NCI-H82 treated with DMSO at 0.1 percent for 48 hours (cell line): ENCODE measurements around the gene NECTIN2.
"Not testable (repeated sequence)": the region's sequence is repeated elsewhere in the genome, so short reads cannot be mapped to it uniquely, and the experiment has no call there.

Experiments
- DNase-seq: peaks from one replicate; lab custom pipeline; 2025; ENCODE audit not compliant: unreplicated experiment; lab: John Stamatoyannopoulos, UW

NECTIN2 gene

GRCh38 chr19:44816301-44816700 lies 29.8 kb upstream of the NECTIN2 start:
- peak; percentile 68 for DNase-seq

DNA sequence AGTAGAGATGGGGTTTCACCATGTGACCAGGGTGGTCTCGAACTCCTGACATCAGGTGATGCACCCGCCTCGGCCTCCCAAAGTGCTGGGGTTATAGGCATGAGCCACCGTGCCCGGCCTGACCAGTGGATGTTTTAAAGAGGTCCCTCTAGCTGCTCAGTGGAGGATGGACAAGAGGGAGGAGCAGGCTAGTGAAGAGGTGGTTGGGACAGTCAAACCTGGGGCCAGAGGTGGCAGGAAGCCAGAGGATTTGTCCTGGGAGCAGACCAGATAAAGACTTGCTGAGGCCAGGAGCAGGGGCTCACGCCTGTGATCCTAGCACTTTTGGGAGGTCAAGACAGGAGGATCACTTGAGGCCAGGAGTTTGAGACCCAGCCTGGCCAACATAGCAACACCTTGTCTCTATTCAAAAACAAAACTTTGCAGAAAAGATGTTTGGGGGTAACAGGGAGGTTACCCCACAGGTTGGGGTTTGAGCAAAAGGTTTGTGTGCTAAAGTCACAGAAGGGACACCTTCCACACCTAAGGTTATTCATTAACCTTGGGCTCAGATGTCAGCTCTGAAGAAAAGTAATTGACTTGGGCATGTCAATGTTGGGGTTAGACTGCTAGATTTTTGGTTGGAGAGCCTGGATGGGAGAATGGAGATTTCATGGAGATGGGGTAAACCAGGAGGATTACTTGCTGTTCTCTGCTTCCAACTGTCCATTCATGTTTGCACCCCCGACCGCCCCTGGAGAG lies 28.2 kb upstream of the NECTIN2 start:
- DNase-seq, result no peak

- DNase-seq, result no peak
These were observed 27.5 kb upstream of the NECTIN2 start for GRCh38 chr19:44818466-44819031.

DNA sequence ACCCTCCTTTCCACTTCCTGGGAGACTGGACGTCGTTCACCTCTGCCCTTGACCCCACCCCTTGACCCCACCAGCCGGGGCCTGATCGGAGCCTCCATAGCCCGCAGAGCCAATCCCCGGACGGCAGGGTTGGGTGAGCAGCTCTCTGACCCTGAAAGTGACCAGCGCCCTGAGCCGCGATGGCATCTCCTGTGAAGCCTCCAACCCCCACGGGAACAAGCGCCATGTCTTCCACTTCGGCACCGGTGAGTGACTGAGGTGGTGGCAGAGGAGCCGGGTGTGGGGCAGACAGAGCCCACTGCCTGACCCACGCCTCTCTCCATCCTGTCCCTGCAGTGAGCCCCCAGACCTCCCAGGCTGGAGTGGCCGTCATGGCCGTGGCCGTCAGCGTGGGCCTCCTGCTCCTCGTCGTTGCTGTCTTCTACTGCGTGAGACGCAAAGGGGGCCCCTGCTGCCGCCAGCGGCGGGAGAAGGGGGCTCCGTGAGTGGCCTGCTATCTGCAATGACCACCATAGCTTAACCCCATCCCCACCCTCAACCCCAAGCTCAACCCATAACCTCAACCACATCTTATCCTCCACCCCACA lies 26.8 kb upstream of the NECTIN2 start:
- no peak for DNase-seq

GRCh38 chr19:44820648-44821609 lies 25.2 kb upstream of the NECTIN2 start:
- no peak for DNase-seq

GRCh38 chr19:44822177-44822576 lies 23.9 kb upstream of the NECTIN2 start:
- DNase-seq, result no peak

GRCh38 chr19:44822670-44823372 lies 23.3 kb upstream of the NECTIN2 start:
- no peak for DNase-seq

DNA sequence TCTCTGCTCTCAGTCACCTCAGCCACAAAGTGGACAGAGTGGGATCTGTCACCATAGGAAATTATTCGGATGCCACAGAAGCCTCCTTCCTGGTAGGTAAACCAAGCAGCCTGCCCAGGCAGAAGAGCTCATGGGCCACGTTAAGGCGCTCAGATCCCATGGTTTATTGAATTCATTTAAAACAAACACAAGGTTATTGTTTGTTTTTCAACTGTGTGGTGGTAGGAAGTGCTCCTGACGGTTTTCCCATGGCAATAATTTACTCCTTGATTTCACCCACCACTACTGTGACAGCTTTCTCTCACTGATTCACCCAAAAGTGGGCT lies 22.8 kb upstream of the NECTIN2 start:
- DNase-seq, result no peak

GRCh38 chr19:44824761-44825160 lies 21.3 kb upstream of the NECTIN2 start:
- peak; percentile 17 for DNase-seq

DNA sequence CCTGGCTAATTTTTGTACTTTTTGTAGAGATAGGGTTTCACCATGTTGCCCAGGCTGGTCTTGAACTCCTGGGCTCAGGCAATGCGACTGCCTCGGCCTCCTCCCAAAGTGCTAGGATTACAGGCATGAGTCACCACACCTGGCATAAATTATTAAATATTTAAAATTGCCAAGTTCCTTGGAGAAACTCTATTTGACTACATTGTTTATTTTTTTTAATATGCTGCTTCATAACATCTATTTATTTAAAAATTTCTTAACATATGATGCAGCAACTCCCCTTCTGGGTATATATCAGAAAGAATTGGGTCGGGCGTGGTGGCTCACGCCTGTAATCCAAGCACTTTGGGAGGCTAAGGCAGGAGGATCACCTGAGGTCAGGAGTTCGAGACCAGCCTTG lies 13.2 kb upstream of the NECTIN2 start:
- DNase-seq, result not testable (repeated sequence)

DNA sequence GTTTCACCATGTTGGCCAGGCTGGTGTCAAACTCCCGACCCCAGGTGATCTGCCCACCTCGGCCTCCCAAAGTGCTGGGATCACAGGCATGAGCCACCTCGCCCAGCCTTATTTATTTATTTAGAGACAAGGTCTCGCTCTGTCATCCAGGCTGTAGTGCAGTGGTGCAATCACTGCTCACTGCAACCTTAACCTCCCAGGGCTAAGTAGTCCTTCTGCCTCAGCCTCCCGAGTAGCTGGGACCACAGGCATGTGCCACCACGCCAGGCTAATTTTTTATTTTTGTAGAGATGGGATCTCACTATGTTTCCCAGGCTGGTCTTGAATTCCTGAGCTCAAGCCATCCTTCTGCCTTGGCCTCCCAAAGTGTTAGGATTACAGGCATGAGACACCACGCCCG lies 11.7 kb upstream of the NECTIN2 start:
- DNase-seq, result not testable (repeated sequence)

- DNase-seq, result no peak
These were observed 6.8 kb upstream of the NECTIN2 start for GRCh38 chr19:44839276-44839675.

DNA sequence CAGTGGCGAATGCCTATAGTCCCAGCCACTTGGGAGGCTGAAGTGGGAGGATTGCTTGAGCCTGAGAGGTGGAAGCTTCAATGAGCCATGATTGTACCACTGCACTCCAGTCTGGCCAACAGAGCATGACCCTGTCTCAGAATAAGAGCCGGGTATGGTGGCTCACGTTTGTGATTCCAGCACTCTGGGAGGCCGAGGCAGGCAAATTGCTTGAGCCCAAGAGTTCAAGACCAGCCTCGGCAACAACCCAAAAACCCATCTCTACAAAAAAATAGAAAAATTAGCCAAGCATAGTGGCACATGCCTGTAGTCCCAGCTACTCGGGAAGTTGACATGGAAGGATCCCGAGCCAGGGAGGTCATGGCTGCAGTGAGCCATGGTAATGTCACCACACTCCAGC lies 5.3 kb upstream of the NECTIN2 start:
- DNase-seq, result no peak

GRCh38 chr19:44841231-44841630 lies 4.9 kb upstream of the NECTIN2 start:
- DNase-seq, result no peak

DNA sequence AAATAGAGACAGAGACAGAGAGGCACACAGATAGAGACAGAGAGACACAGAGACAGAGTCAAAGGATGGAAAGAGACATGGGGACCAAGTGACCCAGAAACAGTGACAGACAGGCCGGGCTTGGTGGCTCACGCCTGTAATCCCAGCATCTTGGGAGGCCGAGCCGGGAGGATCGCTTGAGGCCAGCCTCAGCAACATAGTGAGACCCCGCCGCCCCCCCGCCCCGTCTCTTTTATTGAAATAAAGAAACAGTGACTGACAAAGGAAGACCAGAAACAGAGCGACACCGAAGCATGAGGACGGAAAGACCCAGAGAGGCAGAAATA lies 848 bp upstream of the NECTIN2 start:
- DNase-seq, result no peak

DNA sequence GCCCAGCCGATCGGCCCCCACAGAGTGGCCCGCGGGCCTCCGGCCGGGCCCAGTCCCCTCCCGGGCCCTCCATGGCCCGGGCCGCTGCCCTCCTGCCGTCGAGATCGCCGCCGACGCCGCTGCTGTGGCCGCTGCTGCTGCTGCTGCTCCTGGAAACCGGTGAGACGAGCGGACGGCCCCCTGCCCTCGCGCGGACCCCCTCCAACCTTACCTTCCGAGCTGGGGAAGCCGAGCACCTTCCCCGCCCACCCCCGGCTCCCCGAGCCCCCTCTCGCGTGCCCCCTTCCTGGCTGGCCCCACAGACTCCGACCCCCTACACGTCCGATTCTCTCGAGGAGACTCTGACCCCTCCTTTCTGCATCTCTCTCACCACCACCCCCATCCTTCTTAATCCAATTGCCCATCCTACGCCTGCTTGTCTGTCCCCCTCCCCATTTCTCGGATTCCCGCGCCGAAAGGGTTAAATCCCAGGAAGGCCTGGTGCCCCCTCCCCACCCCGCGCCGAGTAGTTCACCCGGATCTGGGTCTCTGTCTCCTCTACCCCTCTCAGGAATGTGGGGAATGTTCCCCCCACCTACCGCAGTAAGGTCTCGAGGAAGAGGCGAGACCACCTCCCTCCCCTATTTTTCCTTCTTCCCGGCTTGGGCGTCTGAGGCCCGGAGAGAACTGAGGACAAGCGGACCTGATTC lies 502 bp downstream of the NECTIN2 start:
- peak; percentile 12 for DNase-seq

DNA sequence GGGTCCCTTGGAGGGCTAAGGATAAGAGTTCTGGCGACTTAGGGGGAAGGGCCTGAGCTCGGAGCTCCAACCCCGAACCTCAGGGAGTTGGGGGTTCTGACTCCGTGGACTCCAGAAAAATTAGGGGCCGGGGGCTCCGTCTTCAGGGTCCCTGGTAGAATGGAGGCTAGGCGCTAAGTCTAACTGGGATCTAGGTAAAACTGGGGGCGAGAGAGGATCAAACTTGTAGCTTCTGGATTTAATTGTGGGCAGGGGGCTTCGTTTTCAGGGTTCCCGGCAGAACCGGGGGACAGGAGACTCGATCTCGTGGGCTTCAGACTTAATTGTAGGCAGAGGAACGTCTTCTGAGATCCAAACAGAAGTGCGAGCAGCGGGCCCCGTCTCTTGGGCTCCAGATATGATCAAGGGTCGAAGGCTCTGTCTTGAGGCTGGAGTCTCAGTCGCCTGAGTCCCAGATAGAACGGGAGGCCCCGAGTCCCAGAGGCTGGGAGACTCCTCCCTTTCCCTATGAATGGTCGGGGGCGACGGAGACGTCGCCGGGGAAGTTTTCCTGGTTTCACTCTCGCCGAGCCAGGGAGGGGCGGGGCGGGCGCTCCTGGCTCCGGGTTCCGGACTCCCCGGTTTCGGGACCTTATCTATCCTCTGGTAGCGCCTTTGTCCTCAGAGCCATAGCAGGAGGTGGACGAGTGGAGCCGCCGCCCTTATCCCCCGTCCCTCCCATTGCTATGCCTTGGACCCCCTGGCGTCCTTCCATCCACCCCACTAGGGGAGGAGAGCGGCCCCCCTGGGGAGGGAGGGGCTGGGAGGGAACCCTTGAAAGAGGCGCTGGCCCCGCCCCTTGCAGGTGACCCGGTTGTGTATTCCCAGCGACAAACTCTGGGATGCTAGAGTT lies 1.3 kb downstream of the NECTIN2 start:
- DNase-seq, result no peak

DNA sequence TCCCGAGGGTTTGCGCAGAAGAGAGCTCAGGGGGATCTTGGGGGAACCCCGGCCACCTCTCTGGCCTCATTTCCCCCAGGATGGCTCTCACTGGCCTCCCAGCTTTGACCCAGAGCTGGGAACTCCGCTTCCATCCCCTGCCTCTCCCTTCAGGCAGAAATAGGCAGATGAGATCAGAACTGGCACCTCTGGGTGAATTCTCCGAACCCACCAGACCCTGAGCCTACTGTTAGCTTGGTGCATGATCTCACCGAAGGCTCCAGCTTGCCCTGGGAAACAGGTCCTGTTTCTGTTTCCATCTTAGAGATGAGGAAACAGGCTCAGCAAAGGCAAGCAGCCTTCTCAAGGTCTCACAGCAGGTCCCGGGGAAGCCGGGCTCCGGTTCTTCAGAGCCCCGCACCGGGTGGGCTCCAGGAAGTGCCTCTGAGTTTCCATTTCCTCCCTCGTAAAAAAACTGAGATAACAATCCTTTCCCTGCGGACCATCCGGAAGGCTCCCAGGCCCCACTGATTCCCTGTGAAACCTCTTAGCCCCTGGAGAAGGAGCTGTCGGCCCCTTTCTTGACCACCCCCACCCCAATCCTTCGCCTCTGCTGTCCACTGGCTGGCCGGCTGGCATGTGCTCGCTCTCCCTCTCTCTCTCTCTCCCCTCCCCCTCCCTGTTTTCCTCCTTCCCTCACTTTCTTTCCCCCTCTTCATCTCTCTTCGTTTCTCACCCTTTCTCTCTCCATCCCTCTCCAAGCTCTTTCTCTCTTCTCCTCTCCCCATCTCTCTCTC lies 2.1 kb downstream of the NECTIN2 start:
- DNase-seq, result no peak
